NCI-H1694 treated with DMSO at 0.1 percent for 48 hours (cell line): ENCODE results near the gene SAP25.
"Not testable (repeated sequence)": the region's sequence is repeated elsewhere in the genome, so short reads cannot be mapped to it uniquely, and the experiment has no call there.

Source experiments
- DNase-seq: peaks from one replicate; lab custom pipeline; 2025; lab: John Stamatoyannopoulos, UW

SAP25 gene

DNA sequence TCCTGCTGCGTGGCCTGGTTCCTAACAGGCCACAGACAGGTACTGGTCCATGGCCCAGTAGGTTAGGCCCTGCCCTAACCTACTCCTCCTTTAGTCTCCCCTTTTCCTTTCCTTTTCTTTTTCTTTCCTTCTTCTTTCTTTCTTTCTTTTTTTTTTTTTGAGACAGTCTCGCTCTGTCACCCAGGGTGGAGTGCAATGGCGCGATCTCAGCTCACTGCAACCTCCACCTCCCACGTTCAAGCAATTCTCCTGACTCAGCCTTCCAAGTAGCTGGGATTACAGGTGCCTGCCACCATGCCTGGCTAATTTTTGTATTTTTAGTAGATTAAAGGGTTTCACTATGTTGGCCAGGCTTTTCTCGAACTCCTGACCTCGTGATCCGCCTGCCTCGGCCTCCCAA lies 37.7 kb downstream of the SAP25 start:
- DNase-seq = not testable (repeated sequence)

DNA sequence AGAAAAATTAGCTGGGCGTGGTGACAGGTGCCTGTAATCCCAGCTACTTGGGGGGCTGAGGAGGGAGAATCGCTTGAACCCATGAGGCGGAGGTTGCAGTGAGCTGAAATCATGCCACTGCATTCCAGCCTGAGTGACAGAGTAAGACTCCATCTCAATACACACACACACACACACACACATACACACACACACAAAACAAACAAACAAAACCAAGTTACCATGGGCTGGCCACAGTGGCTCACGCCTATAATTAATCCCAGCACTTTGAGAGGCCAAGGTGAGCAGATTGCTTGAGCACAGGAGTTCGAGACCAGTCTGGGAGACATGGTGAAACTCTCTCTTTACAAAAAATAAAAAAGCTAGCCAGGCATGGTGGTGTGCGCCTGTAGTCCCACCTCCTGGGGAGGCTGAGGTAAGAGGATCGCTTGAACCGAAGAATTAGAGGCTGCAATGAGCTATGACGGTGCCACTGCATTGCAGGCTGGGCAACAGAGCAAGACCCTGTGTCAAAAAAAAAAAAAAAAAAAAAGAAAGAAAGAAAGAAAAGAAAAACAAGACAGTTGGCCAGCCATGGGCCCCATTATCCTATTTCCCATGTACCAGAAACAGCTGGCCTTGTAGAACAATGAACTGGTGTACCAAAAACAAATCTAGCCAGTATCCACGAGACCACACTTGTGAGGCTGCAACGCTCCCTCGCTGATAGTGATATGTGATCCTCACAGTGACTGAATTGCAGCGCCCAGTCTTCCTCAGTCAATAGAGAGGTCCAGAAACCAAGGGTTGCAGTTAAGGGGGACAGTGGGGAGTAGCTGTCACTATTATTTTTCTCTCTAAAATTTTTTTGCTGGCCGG lies 41.3 kb downstream of the SAP25 start:
- DNase-seq = no peak

DNA sequence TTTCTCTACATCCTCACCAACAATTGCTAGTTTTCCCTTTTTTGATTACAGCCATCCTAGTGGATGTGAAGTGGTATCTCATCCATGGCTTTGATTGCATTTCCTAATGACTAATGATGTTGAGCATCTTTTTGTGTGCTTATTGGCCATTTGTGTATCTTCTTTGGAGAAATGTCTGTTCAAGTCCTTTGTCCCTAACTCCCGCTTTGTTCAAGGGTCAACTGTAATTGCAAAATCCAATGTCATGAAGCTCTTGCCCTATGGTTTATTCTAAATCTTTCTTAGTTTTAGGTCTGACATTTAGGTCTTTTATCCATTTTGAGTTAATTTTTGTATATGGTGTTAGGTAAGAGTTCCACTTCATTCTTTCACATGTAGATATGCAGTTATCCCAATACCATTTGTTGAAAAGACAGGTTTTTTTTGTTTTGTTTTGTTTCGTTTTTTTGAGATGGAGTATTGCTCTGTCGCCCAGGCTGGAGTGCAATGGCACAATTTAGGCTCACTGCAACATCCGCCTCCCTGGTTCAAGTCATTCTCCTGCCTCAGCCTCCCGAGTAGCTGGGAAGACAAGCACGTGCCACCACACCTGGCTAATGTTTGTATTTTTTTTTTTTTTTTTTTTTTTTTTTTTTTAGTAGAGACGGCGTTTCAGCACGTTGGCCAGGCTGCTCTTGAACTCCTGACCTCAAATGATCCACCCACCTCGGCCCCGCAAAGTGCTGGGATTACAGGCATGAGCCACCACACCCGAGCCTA lies 45.4 kb downstream of the SAP25 start:
- DNase-seq = not testable (repeated sequence)

- DNase-seq = not testable (repeated sequence)
These were observed 50.5 kb downstream of the SAP25 start for GRCh38 chr7:100523192-100523591.
